ENCODE data around the gene SMYD3. TPM values are rescaled to one million over a fixed set of nuclear protein-coding genes. Genes with fewer than 3 reads are reported as not detected.

SMYD3 gene
- total RNA-seq (2021) = 28.2 and 29.6 TPM in 2 replicates
- Bru-seq, nascent RNA = percentile 67 among the genes with signal in this experiment
- percentile 80 among the genes with signal in this experiment for BruChase-seq, experiment 1, labeled RNA remaining after a 2-hour chase
- percentile 65 among the genes with signal in this experiment for BruChase-seq, experiment 2, labeled RNA remaining after a 6-hour chase
- long read RNA-seq, partial matches to known transcripts = 3 of 4 reads
- long read RNA-seq, other reads (novel, unspliced or antisense) = 1 of 4 reads

DNA sequence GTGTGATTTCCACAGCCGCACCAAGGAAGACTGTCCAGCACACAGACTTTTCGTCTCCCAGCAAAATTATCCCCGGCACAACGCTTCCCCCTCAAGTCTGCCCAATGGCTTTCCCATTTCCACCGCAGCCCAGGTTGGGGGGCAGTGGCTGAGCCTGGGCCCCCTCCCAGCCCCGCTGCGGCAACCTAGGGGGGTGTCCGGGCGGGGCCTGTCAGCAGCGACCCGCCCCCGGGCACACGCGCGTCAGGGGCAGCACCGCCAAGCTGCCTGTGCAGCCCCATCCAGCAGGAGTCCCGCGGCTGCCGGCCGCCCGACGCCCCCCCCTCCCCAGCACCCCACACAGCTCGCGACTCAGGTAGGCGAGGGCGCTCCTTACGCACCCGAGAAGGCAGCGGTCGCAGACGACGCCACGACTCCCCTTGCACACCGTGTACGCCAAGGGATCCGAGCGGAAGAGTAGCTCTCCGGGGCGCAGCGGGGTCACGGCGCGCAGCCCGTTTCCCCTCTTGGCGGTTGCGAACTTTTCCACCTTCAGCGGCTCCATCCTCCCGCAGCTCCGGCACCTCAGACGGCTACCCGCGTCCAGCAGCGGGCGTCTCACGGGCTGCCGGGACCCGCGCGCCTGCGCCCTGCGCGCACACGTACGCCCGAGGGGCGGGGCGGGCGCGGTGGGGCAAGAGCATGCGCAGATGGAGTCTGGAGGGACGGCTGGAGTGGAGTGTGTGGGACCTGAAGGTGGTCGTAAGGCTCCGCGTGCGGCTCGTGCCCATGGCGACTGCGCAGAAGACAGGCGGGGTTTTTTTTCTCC lies at the start of gene SMYD3:
TSS of gene SMYD3 (minus strand) at position 606 of the 808 bp plus-strand sequence.
- no peaks in the 10 kb centered on the region for H3K36me3 ChIP-seq (ENCODE audit: low read depth)
- H3K4me2 ChIP-seq = peak within 1 kb of the TSS; percentile 85
- peak within 1 kb of the TSS; percentile 75 for H3K4me3 ChIP-seq
- CTCF ChIA-PET = interaction anchor here (1.4 kb wide), 1 partner anchor 9 kb away, joined by 4 read pairs; no protein-coding TSS in a partner anchor
- peaks cover 26% of the 10 kb centered on the region for H3K4me1 ChIP-seq (replicated peaks; ENCODE audit: insufficient read depth)
- no peaks in the 10 kb centered on the region for H3K27me3 ChIP-seq (ENCODE audit: insufficient read depth, low read depth)
- intact Hi-C loops (cut with micrococcal nuclease; ENCODE audit: unreplicated experiment) = no loop called here
- DNase-seq = peak; percentile 48 to 76
- H2AFZ ChIP-seq = peak within 1 kb of the TSS; percentile 96
- H3K27ac ChIP-seq = no peak within 1 kb of the TSS
- H4K20me1 ChIP-seq (ENCODE audit: insufficient read depth) = no peaks in the 10 kb centered on the region
- TF ChIP-seq CTCF (conservative IDR thresholded peaks at IDR 0.05) (no peak), EZH2 (IDR thresholded peaks at IDR 0.05; ENCODE audit: low read depth) (no peak)
- BruUV-seq (replicated peaks) = no TSS peak
- H3K9me2 ChIP-seq (ENCODE audit: insufficient read depth) = no peaks in the 10 kb centered on the region
- H3F3A ChIP-seq (ENCODE audit: insufficient read depth, low read depth) = peaks cover 22% of the 10 kb centered on the region; the same call in 1 of the 2 replicates
- peaks cover 22% of the 10 kb centered on the region; the same call in 1 of the 2 replicates for H3K79me2 ChIP-seq (ENCODE audit: low read depth)
- no peaks in the 10 kb centered on the region for H3K9me3 ChIP-seq (ENCODE audit: insufficient read depth, low read depth)
- POLR2A ChIA-PET (ENCODE audit: unreplicated experiment) = interaction anchor here (0.6 kb wide), 1 partner anchor 401 kb away, joined by 4 read pairs; no protein-coding TSS in a partner anchor

- no peaks in the 10 kb centered on the region for H3K9me3 ChIP-seq (ENCODE audit: insufficient read depth, low read depth)
- peaks cover 7% of the 10 kb centered on the region; the same call in 1 of the 2 replicates for H4K20me1 ChIP-seq (ENCODE audit: insufficient read depth)
- H3K27ac ChIP-seq = no peak overlapping the region
- DNase-seq = no peak
- BruUV-seq (replicated peaks) = no TSS peak
- no peak overlapping the region for H2AFZ ChIP-seq
- no peaks in the 10 kb centered on the region for H3K36me3 ChIP-seq (ENCODE audit: low read depth)
- no peak overlapping the region for H3K4me2 ChIP-seq
- TF ChIP-seq CTCF (conservative IDR thresholded peaks at IDR 0.05) (no peak), EZH2 (IDR thresholded peaks at IDR 0.05; ENCODE audit: low read depth) (no peak)
- 0 out of 2 replicates have a peak, but pooled peaks cover 2% of the 10 kb centered on the region for H3K79me2 ChIP-seq (ENCODE audit: low read depth)
- no peaks in the 10 kb centered on the region for H3K27me3 ChIP-seq (ENCODE audit: insufficient read depth, low read depth)
- ChIA-PET POLR2A (ENCODE audit: unreplicated experiment) (no interaction called here), CTCF (no interaction called here)
- intact Hi-C loops (cut with micrococcal nuclease; ENCODE audit: unreplicated experiment) = no loop called here
- no peak overlapping the region for H3K4me3 ChIP-seq
- H3F3A ChIP-seq (ENCODE audit: insufficient read depth, low read depth) = no peaks in the 10 kb centered on the region
- no peaks in the 10 kb centered on the region for H3K4me1 ChIP-seq (replicated peaks; ENCODE audit: insufficient read depth)
- no peaks in the 10 kb centered on the region for H3K9me2 ChIP-seq (ENCODE audit: insufficient read depth)
Measured at GRCh38 chr1:246554201-246554600, 47.1 kb upstream of the SMYD3 start.

- DNase-seq = no peak
- intact Hi-C loops (cut with micrococcal nuclease; ENCODE audit: unreplicated experiment) = no loop called here
- POLR2A ChIA-PET (ENCODE audit: unreplicated experiment) = no interaction called here
- H3K27ac ChIP-seq = no peak overlapping the region
- CTCF ChIA-PET = no interaction called here
- no peaks in the 10 kb centered on the region for H3K9me3 ChIP-seq (ENCODE audit: insufficient read depth, low read depth)
- no peaks in the 10 kb centered on the region for H3K4me1 ChIP-seq (replicated peaks; ENCODE audit: insufficient read depth)
- no peaks in the 10 kb centered on the region for H3K9me2 ChIP-seq (ENCODE audit: insufficient read depth)
- TF ChIP-seq EZH2 (IDR thresholded peaks at IDR 0.05; ENCODE audit: low read depth) = no peak
- TF ChIP-seq CTCF (conservative IDR thresholded peaks at IDR 0.05) = no peak
- H4K20me1 ChIP-seq (ENCODE audit: insufficient read depth) = no peaks in the 10 kb centered on the region; the same call in 1 of the 2 replicates
- 0 out of 2 replicates have a peak, but pooled peaks cover 2% of the 10 kb centered on the region for H3K79me2 ChIP-seq (ENCODE audit: low read depth)
- no TSS peak for BruUV-seq (replicated peaks)
- H3K27me3 ChIP-seq (ENCODE audit: insufficient read depth, low read depth) = no peaks in the 10 kb centered on the region
- no peak overlapping the region for H3K4me3 ChIP-seq
- no peaks in the 10 kb centered on the region for H3F3A ChIP-seq (ENCODE audit: insufficient read depth, low read depth)
- H2AFZ ChIP-seq = no peak overlapping the region
- peaks cover 5% of the 10 kb centered on the region; the same call in 1 of the 2 replicates for H3K36me3 ChIP-seq (ENCODE audit: low read depth)
- no peak overlapping the region for H3K4me2 ChIP-seq
Measured at GRCh38 chr1:246552110-246552509, 45.0 kb upstream of the SMYD3 start.
